HL-60/S4 (cell line): ENCODE data around the gene ZNF80.

Experiments used
- in situ Hi-C: fragments of 300-500 bp; cut with MboI; formaldehyde crosslinking; loops from 2 replicates; pipeline ENCODE4 v1.14.3; 2022; ENCODE audit warnings: low sequenced_read_pairs

ZNF80 gene

DNA sequence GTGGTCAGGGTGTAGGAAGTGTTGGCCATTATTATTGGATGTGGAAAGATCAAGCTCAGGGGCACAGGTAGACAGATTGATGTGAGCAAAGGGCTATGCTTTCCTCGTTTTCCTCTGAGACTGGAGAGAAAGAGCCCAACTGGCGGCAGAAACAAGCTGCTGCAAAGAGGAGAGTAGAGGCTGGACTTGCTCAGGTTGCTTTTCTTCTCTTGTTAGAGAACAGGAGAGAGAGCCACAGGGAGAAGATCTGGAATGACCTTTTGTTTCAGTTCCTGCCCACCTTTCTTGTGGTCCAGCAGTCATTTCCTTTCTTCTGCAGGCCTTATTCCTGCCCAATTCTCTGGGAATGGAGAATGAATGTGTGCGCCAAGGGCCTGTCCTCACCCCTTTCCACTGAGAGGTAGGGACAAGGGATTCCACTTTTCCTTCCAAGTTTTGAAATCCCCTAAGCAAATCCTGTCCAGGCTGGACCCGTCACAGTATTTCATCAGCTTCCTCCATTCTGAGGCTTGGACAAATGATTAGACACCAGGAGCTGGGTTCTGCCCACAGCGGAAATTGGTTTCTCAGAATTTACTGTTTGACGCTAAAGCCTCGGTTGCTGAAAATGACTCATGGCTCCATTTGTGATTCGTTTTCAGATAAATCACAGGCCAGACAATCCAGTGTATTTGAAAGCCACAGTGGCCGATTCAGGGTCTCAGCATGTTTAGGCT, 16.1 kb downstream of the ZNF80 start:
- in situ Hi-C loops, result no loop called here

- in situ Hi-C loops, result no loop called here
These were observed 17.6 kb downstream of the ZNF80 start for GRCh38 chr3:114219741-114220140.

GRCh38 chr3:114218578-114219185, 18.7 kb downstream of the ZNF80 start:
- in situ Hi-C loops, result no loop called here

DNA sequence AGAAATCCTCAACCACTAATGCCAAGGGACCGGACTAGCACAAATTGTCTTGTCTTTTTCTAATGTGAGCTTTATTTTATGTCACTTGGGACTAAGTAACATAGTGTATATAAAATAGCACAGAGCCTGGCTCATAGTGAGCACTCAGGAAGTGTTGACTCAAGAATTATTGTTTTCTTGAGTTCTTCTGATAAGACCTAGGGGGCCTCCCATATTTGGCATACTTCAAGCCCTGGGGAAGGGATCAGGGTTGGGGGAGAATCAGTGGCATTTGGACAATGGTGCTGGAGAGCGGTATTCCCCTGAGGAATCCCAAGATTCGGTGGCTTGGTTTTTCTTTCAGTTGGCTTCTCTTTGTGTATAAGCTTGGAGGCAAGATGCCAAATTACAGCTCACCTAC, 19.4 kb downstream of the ZNF80 start:
- in situ Hi-C loops, result no loop called here

GRCh38 chr3:114217266-114217665, 20.1 kb downstream of the ZNF80 start:
- in situ Hi-C loops, result no loop called here

DNA sequence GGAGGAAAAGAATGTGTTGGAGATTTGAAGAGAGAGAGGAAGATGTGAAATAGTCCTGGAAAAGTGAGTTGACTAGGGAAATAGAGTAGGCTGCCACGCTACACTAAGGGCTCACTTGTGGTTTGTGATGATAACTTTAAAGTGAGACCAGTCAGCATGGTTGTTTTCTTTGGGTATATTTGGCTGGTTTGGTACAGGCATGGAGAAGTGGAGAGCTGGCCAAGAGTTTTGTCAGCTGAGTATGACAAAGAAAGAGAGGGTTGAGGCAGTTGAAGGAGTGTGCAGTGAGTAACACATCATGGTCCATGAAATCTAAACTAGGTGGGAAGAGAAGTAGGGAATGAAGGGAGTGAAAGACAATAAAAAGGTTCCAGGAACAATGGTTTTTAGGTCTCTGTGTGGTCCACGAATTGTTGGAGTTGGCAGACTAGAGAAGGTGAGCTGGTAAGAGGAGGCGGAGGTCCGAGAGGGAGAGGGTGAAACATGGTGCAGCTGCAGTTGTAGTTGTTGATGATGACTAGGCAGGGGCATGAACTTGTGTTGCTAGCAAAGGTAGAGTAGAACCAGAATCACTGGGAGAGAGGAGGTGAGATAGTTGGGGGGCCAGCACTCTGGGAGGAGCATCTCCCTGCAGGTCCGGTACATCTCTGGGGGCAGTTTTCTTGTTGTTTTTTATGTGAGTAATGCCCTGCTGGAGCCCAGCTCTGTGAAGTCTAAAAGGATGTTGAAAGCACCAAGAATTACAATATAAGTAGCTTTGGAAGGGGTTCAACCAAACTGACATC, 21.0 kb downstream of the ZNF80 start:
- in situ Hi-C loops, result no loop called here

DNA sequence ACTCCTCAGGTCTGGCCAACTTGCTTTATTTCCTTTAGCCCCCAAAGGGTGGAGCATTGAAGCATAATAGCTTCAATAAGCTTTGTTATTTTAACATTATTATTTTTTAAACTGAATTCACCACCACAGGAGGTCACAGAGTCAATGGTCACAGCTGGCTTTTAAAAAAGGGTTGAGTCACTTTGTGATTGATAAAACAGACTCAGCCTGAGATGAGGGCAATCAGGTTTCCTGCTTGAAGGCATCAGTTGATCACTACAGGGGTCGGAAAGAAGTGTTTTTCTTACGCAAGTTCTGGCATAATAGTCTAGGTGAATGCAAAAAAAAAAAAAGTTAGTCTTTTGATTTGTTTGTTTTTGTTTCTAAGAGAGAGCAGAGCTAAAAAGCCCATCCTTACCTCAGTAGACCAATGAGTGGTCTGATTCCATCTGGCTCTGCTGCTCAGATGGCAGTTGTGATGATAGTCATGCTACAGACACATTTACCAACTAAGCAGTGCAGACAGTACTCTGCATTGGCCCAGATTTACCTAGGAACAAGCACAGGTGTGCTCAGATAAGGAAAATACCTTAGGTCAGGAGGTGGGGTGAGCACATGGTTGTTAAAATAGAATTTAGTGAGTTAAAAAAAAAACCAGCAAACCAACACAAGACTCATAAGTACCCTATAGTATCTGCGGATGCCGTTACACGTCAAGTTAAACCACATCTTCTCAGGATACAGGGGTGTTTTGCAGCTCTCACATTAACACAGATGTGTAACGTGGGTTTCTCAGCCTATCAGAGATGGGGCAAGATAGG, 22.6 kb downstream of the ZNF80 start:
- in situ Hi-C loops, result no loop called here

DNA sequence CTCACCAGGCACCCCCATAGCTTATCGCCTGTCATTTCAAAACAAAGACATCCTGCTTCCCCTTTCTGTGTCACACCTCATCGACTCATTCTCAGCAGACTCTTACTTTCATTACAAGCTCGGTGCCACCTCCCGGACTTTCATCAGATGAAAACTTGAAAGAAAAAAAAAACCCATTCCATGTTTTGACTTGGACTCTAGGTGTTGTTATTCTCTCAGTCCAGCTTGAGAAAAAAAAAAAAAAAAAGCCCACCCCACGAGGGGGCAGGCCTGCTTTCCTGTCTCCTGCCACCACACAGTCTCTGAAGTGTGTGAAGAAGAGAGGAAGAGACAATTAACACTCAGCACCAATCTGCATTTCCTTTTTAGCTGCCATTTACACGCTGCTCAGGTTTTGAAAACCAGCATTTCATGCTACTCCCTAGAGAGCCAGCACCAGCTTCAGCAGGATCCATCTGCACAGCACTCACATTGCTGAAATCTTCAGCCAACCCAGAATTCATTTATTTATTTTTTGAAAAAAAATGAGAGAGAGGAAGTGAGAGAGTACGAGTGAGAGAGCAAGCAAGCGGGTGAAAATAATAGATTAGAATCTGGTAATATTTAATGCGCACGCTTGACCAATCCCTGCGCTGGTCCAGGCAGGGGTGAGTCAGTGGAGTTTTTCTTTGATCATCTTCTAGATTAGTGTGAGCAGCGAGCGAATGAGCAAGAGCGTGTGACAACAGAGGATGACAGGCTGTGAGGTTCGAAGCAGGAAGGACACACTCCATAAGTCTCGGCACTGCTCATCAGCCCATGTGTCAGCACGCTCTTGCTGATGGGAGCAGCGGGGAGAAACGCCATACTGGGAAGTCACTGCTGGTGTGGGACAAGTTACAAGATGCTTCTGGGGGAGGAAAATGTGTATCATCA, 23.5 kb downstream of the ZNF80 start:
- in situ Hi-C loops, result no loop called here

- in situ Hi-C loops, result no loop called here
These were observed 24.1 kb downstream of the ZNF80 start for GRCh38 chr3:114213292-114213626.

- in situ Hi-C loops, result no loop called here
These were observed 24.7 kb downstream of the ZNF80 start for GRCh38 chr3:114212646-114213045.

DNA sequence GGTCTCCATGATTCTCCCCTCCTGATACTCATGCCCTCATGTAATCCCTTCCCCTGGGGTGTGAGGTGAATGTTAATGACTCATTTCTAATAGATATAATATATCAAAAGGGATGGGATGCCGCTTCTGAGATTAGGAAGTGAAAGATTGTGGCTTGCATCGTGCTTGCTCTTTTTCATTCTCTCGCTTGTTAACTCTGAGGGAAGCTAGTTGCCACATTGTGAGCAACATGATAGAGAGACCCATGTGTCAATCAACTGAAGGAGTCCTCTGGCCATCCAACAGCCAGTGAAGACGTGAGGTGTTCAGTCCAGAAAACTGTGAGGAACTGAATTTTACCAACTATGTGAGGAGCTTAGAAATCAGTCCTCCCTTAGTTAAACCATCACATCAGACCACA, 29.6 kb downstream of the ZNF80 start:
- in situ Hi-C loops, result no loop called here

- in situ Hi-C loops, result no loop called here
These were observed 31.0 kb downstream of the ZNF80 start for GRCh38 chr3:114206342-114206741.

- in situ Hi-C loops, result no loop called here
These were observed 31.8 kb downstream of the ZNF80 start for GRCh38 chr3:114205541-114205940.

DNA sequence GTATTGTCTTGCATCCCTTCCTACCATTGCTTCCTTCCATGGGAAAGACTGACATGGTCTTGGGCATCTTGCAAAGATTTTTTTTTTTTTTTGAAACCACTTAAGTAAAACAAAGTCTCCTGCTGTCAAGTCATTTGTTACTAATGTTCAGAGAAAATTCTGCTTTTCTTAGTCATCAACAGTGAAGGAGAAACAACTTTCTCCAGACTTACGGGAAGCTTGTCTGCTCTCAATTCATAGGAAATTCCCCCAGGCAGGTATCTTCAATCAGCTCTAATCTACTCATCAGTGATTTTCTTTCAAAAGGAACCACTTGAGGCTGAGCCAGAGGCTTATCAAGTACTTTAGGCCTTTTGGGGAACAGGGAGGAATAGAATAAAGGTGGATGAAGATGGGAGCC, 42.6 kb downstream of the ZNF80 start:
- in situ Hi-C loops, result no loop called here

GRCh38 chr3:114192136-114192535, 45.2 kb downstream of the ZNF80 start:
- in situ Hi-C loops, result no loop called here

DNA sequence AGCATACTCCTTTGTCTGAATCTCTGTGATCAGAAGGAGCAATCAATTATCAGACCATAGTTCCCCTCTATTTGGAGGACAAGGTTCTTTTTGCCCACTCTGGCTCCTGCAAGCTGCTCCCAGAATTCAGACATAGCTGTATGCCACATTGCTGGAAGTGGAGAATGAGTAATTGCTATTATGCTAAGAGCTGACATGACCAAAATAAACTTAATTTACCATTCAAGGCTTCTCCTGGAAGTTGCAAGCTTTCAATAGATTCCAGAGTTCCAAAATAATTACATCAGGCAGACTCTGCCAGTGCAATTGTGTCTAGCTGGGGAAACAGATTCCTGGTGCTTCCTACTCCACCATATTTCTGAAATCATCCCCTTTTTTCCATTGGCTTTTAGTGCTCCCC, 50.9 kb downstream of the ZNF80 start:
- in situ Hi-C loops, result no loop called here
